G401 (cell line): ENCODE results near the gene KAT5. TPM values are rescaled to one million over a fixed set of nuclear protein-coding genes. Genes with fewer than 3 reads are reported as not detected.
"Not testable (repeated sequence)": the region's sequence is repeated elsewhere in the genome, so short reads cannot be mapped to it uniquely, and the experiment has no call there.

Experiments
- DNase-seq: peaks from one replicate; pipeline ENCODE4 v3.0.0-alpha.2; 2015; ENCODE audit warnings: low spot score
- in situ Hi-C: cut with HindIII; loops from 2 replicates; pipeline ENCODE4 v1.10.0; 2016; ENCODE audit warnings: low sequenced_read_pairs, mixed read lengths
- total RNA-seq: library from RNA; depleted of rRNA; stranded (reverse); fragments of >200 nt; shearing (Covaris generic); gene quantifications from 2 replicates; pipeline ENCODE4 v1.2.3, GENCODE V29; 2014; rRNA removed

The KAT5 gene
- total RNA-seq: 66.3 and 71.4 TPM in 2 replicates

DNA sequence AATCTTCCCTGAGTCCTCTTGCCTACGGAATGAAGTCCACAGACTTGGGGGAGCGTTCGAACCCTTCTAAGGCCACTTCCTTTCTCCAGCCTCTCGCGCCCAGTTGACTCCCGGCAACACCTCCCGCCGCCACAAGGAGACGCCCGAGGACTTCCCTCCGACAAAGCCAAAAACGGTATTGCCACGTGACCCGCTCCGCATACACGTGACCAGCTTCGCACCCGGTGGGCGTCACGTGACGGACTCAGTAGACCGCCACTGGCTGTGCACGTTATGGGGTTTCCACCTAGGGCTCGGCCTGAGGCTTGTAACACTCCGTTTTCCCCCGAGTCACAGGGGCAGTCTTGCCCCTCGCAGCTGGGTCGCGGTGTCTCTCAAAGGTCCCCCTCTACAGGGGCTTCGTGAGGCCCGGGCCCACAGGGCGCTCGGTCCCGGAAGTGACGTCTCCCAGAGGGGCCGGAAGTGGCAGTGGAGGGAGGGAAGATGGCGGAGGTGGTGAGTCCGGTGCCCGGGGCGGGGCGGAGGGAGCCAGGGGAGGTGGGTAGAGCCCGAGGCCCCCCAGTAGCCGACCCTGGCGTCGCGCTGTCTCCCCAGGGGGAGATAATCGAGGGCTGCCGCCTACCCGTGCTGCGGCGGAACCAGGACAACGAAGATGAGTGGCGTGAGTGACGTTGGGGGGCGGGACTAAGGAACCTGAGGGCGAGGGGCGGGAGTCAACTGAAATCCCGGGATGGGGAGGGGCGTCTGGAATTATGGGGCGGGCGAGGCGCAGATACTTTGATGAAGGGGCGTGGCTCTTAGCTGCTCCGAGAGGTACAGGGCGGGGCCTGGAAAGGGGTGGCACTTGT, at the start of gene KAT5:
KAT5 (plus strand) TSS at position 468 of the 848 bp plus-strand sequence; CDS start at position 484, 16 bp downstream.
- in situ Hi-C loops: no loop called here
- peak; percentile 97 for DNase-seq

DNA sequence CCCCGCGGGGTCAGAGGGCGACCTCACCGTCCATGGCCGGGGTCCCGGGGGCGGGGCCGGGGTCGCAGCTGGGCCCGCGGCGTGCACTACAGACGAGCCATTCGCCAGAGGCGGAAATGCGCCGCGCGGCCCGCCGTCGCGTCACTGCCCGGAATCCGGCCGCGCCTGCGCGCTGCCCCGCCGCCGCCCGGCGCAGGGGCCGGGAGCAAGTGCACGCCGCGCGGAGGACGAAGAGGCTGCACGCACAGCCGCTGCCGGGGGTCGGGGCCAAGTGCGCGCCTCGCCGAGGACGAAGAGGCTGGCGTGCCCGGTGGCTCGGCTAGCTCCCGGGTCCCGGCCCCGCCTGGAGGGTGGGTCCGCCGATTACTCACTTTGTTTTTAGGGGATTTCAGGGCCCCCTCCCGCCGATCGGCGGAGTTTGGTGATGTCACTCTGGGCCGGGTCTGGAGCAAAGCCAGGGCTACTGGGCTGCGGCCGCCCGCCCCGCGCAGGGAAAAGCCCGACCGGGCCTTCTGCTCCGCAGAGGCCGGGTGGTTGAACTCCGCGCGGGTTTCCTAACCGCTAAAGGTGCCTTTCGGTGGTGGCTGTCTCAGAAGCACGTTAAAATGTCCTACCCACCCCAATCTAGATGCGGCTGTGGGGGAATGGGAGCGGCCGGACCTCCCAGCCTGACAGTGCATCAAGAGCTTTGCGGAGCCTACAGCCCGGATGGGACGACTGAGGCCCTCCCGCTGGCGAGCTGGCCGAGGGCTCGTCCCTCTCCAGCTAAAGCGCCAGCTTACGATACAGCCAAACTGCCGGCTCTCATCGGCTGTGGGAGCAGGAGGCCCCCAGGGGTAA, 49.0 kb upstream of the KAT5 start, which contains the start of gene RELA:
RELA (minus strand) TSS at position 118 of the 840 bp plus-strand sequence; CDS start at position 34, 84 bp downstream.
- DNase-seq: peak; percentile 89
- in situ Hi-C loops: no loop called here

DNA sequence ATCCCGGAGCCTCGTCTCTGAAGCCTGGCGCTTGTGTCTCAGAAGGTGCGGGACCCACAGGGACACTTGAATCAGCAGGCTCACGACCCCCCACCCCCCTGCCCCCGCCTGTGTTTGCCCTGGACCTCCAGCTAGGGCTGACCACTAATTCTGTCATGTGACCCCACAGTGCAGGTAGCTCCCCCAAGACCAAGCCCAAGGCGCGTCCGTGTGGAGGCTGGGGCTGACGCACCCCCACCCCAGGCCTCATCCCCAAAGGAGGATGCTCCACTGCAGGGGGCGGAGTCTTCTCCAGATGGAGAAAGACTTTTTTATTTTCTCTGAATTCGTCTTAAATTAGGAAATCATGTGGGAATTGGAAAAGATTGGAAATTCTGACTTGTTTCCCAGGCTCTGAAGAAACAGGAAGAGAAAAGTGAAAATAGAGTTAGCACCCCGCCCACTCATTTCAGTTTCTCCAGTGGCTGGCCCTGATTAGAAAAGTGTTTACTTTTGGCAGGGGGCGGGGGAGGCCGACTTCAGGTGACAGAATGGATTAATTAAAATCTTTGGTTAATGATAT, 48.3 kb upstream of the KAT5 start:
- DNase-seq: peak; percentile 57
- in situ Hi-C loops: no loop called here

DNA sequence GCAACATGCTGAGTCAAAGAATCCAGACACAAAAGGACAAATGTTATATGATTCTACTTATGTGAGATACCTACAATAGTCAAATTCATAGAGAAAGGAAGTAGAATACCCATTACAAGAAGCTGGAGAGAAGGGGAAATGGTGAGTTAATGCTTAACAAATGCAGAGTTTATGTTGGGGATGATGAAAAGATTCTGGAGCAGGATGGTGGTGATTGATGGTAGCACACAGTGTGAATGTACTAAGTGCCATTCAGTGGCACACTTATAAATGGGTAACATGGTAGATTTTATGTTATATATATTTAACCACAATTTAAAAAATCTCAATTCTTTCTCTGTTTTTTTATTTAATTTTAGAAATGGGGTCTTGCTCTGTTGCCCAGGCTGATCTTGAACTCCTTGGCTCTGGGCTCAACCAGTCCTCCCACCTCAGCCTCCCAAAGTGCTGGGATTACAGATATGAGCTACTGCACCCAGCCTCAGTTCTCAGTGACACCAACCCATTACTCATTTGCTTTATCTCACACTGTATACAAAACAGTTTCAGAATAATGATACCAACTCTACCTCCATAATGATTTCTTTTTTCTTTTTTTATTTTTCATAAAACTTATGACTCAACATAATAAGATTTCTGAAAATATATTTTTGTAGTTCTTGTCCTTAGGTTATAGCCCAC, 39.7 kb upstream of the KAT5 start:
- in situ Hi-C loops: no loop called here

DNA sequence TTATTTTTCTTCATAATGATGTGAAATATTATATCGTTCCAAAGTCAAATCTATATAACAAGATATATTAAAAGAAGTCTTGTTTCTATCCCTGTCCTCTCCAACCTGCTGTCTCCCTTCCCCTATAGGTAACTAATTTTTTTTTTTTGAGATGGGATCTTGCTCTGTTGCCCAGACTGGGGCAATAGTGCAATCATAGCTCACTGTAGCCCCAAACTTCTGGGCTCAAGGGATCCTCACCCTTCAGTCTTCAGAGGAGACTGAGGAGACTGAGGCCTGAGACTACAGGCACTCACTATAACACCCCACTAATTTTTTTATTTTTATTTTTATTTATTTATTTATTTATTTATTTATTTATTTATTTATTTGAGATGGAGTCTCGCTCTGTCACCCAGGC, 39.1 kb upstream of the KAT5 start:
- no peak for DNase-seq
- in situ Hi-C loops: no loop called here

More for the DNA sequence above, 39.7 kb upstream of the KAT5 start:
- no peak for DNase-seq

DNA sequence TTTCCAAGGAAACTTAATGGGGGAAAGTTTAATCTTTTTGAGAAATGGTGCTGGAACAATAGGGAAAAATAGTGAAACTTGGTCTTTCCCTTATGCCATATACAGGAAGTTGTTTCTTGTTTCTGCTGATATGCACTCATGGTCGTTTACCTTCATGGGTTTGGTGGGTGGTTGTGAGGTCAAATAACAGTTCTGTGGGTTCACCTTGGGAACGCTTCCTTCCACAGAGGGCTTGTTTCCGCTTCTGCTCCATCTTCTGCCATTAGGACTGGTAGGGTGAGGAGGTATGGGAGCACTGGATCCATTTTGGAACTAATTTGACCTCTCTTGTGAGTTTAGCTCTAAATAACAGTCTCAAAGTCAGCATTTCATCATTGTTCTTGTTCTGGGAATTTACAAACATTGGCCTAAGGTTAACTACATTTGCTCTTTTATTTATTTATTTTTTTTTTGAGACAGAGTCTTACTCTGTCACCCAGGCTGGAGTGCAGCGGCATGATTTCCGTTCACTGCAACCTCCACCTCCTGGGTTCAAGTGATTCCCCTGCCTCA, 31.8 kb upstream of the KAT5 start:
- DNase-seq: no peak
- in situ Hi-C loops: no loop called here

DNA sequence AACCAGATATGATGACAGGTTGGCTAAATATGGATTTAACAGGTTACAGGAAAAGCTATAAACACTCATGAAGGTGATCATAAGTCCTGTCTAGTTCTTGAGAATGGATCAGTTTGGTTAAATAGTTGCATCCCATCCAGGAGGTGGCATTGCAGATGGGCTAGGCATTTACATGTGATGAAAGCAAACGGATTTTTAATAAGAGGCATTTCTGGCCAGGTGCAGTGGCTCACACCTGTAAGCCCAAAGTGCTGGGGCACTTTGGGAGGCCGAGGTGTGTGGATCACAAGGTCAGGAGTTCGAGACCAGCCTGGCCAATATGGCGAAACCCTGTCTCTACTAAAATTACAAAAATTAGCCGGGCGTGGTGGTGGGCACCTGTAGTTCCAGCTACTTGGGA, 28.6 kb upstream of the KAT5 start:
- in situ Hi-C loops, DNase-seq: not testable (repeated sequence)

DNA sequence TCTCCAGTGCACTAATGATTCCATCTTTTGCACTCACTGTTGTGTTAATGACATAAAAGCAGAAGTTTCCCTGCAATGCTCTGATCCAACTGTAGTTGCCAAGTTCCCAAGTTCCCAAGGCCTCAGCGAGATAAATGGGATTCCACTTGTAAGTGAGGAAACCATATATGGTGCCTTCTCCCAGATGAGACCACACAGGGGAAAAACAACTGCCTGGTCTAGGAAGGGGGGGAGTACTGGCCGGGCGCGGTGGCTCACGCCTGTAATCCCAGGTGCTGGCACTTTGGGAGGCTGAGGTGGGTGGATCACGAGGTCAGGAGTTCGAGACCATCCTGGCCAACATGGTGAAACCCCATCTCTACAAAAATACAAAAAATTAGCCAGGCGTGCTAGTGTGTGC, 26.1 kb upstream of the KAT5 start:
- DNase-seq: no peak
- in situ Hi-C loops: no loop called here

DNA sequence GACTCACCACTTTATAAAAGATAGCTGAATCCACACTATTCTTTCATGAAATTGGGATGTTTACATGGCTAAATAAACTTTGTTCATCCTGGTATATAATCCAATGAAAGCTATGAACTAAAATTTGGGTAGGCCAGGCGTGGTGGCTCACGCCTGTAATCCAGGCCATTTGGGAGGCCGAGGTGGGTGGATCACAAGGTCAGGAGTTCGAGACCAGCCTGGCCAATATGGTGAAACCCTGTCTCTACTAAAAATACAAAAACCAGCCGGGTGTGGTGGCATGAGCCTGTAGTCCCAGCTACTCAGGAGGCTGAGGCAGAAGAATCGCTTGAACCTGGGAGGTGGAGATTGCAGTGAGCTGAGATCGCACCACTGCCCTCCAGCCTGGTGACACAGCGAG, 20.2 kb upstream of the KAT5 start:
- in situ Hi-C loops, DNase-seq: not testable (repeated sequence)

DNA sequence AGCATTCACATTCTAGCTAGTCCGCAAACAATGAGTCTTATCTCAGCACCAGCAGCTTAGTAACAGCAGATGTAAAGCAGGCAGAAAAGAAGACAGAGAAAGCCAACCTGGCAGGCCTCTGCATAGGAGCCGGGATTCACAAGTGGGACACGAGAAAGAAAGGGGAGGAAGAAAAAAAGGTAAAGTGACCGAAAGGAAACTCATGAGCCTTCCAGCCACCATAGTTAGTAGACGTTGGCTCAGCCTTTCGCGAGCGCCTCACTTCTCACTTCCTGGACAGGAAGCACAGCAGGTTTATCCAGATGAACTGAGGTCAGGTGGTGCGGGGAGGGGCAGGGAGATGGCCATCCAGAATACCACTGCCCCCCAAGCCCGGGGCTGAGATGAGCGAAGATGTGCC, 19.7 kb upstream of the KAT5 start:
- in situ Hi-C loops: no loop called here
- no peak for DNase-seq

DNA sequence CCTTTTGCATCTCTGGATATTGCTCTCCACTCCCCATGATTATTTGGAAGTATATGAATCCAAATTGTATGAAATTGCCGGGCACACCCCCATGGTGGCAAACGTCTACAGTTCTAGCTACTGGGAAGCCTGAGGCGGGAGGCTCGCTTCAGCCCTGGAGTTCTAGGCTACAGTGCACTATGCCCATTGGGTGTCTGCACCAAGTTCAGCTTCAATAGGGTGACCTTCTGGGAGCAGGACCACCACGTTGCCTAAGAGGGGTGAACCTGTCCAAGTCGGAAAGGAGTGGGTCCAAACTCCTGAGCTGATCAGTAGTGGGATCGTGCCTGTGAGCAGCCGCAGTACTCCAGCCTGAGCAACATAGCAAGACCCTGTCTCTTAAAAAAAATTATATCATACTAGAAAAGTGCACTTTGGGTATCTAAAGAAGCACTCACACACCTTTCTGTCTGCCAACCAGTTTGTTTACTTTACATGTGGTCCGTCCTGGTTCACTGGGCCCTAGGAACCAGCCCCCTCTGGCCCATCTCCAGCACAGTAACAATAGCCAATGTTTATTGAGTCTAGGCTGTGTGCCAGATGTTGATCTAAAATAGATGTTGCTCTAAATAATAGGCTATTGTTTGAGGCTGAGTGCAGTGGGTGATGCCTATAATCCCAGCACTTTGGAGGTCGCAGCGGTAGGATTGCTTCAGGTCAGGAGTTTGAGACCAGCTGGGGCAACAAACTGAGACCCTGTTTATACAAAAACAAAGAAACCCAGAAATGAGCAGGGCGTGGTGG, 16.4 kb upstream of the KAT5 start:
- no peak for DNase-seq
- in situ Hi-C loops: no loop called here

DNA sequence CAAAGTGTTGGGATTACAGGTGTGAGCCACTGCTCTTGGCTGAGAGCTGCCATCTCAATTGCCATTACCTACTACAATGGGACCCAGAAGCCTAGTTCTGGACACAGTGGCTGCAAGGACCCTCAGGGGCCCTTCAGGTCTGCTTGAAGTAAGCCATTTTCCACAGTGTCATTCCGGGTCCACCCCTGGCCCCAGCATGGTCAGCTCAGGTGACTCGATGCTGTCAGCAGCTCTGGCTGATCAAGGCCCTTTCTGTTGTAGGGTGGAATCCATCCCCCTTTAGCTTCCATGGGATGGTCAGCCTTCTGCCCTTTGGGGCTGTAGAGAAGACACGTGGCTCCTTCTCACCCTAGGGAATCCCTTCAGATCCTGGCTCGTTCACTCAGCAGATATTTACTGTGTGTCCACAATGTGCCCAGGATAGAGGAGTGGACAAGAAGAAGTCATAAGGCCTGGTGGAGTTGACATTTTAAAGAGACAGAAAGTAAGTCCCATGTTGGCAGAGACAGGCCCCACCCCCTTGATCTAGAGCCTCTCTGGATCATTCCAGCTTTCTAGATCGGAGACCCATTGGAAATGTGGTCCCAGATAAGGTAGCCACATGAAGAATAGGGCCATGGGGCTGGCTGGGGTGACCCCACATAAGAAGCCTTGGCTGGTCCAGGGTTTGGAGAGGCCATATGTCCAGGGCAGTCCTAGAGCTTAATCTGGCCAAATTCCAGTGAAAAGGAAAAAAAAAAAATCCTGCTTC, 15.1 kb upstream of the KAT5 start:
- no peak for DNase-seq
- in situ Hi-C loops: no loop called here

DNA sequence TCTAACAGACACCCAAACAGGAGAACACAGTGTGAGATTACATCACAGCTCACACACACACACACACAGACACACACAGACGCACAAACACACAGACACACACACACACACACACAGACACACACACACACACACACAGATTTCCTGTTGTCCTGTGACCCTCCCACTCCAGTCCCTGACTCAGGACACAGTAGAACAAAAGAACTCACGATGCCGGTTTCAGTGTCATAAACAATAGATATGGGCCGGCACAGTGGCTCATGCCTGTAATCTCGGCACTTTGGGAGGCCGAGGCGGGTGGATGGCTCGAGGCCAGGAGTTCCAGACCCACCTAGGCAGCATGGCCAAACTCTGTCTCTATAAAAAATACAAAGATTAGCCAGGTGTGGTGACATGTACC, 13.8 kb upstream of the KAT5 start:
- no peak for DNase-seq
- in situ Hi-C loops: no loop called here

DNA sequence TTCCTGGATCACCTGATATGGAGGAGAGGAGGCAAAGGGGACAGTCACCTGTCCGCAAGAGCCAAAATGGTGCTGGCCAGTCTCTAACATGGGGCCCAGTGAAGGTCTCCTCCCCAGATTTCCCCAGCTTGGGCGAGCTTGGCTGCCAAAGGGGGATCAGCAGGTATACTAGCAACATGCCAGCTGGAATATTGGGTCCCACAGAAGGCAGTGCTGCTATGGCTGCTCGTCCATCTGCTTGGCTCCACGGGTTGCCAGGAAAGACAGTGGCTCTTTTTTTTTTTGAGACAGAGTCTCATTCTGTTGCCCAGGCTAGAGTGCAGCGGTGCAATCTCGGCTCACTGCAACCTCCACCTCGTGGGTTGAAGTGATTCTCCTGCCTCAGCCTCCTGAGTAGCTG, 12.7 kb upstream of the KAT5 start:
- in situ Hi-C loops: no loop called here

DNA sequence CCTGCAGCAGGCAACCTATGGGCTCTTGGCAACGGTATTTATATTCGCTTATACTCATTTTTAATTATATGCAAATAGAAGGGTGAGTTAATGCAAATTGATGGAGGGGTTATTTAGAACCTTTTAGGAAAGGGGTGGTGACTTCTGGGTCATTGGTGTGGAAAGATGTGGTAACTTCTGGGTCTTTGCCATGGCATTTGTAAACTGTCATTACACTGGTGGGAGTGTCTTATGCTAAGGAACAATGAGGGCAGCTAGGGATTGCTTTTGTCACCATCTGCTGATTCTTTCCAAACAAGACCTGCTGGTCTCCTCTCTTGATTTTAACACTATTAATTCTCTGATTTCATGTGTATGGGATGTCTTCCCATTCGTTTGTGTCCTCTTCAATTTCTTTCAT, 11.7 kb upstream of the KAT5 start:
- peak; percentile 37 for DNase-seq
- in situ Hi-C loops: no loop called here

More for the DNA sequence above, 12.7 kb upstream of the KAT5 start:
- DNase-seq: peak; percentile 80

DNA sequence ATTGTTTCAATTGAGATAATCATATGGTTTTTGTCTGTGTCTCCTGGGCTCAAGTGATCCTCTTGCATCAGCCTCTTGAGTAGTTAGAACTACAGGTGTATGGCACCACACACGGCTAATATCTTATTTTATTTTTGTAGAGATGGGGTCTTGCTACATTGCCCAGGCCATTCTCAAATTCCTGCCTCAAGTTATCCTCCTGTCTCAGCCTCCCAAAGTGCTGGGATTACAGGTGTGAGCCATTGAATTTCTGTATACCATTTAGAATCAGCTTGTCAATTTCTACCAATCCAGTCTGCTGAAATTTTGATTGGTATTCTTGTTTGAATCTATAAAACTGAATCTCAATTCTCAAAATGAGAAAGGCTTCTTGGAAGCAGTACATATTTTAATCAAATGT, 10.4 kb upstream of the KAT5 start:
- in situ Hi-C loops: no loop called here

DNA sequence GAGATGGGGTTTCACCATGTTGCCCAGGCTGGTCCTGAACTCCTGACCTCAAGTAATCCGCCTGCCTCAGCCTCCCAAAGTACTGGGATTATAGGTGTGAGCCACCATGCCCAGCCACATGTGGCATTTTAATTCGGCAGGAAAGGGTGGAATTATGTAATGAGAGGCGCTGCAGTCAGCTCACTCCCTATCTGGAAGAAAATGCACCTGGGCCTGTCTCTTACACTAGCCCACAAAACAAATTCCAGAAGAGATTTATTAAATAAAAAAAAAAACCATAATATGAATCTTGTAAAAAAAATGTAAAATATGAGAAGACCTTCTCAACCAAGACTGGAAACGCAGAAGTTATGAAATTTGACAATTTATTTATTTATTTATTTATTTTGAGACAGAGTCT, 8.2 kb upstream of the KAT5 start:
- in situ Hi-C loops: no loop called here
- no peak for DNase-seq

More for the DNA sequence above, 10.4 kb upstream of the KAT5 start:
- no peak for DNase-seq
